Nephron (organoid): ENCODE results near the gene AQP10.
"Not testable (repeated sequence)": the region's sequence is repeated elsewhere in the genome, so short reads cannot be mapped to it uniquely, and the experiment has no call there.

Source experiments
- H3K27ac Mint-ChIP-seq, 3 experiments: 2 replicates each; pipeline ENCODE4 v1.8.0; 2020; ENCODE audit warnings: mixed read lengths in 3 of 3, mild to moderate bottlenecking in 2 of 3, moderate library complexity in 1 of 3
- H3K27me3 Mint-ChIP-seq: 2 replicates; pipeline ENCODE4 v1.8.0; 2021; ENCODE audit warnings: low read depth, mild to moderate bottlenecking, moderate library complexity, mixed read lengths
- H3K36me3 Mint-ChIP-seq: 2 replicates; pipeline ENCODE4 v1.8.0; 2020; ENCODE audit warnings: low read depth, mixed read lengths
- H3K4me1 Mint-ChIP-seq: 2 replicates; pipeline ENCODE4 v1.8.0; 2020; ENCODE audit warnings: mixed read lengths
- H3K4me3 Mint-ChIP-seq, 3 experiments: 2 replicates each; pipeline ENCODE4 v1.8.0; 2020; ENCODE audit warnings: mild to moderate bottlenecking in 3 of 3, mixed read lengths in 3 of 3, moderate library complexity in 2 of 3
- H3K9me3 Mint-ChIP-seq: 2 replicates; pipeline ENCODE4 v1.8.0; 2020; ENCODE audit warnings: mixed read lengths
- TF ChIP-seq, protein P1 (sequence below), 3 experiments: fragments of 200-600 bp; sonication (generic); IDR thresholded peaks; one replicate each; pipeline ENCODE4 v1.5.0; 2021; ENCODE audit warnings: antibody characterized with exemption in 3 of 3; ENCODE audit not compliant: unreplicated experiment in 3 of 3

The AQP10 gene, protein sequence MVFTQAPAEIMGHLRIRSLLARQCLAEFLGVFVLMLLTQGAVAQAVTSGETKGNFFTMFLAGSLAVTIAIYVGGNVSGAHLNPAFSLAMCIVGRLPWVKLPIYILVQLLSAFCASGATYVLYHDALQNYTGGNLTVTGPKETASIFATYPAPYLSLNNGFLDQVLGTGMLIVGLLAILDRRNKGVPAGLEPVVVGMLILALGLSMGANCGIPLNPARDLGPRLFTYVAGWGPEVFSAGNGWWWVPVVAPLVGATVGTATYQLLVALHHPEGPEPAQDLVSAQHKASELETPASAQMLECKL

DNA sequence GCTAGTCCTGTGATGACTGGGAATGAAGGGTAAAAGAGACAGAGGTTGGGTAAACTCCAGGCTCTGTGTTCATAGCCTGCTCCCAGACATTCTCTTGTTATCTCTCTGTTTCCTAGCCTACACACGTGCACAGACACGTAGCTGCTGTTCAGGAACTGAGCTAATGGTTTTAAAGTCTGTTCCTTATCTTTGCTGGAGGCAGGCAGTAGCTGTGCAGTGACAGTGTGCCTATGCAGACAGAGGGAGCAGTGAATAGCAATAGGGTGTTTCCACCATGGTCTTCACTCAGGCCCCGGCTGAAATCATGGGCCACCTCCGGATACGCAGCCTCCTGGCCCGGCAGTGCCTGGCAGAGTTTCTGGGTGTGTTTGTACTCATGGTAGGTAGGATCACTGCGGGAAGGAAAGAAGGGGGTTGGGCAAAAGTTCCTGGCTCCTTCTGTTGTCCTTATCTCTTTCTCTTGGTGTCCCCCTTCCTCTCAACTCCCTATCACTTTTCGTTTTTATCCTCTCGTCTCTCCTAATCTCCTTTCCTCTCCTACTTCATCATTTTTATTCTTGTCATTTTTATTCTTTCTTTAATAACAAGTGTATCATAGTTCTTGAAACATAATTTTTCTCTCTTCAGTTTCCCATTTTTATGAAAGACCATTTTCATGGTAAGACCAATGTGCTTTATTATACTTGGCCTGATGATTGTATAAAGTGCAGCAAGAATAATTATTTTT lies at the start of gene AQP10:
Gene AQP10, plus strand, starts transcription at position 212 of the 727 bp plus-strand sequence. Its CDS starts 63 bp downstream, at position 275.
- H3K4me1 Mint-ChIP-seq = peaks cover 3% of the 10 kb centered on the region
- TF ChIP-seq, protein P1, sequence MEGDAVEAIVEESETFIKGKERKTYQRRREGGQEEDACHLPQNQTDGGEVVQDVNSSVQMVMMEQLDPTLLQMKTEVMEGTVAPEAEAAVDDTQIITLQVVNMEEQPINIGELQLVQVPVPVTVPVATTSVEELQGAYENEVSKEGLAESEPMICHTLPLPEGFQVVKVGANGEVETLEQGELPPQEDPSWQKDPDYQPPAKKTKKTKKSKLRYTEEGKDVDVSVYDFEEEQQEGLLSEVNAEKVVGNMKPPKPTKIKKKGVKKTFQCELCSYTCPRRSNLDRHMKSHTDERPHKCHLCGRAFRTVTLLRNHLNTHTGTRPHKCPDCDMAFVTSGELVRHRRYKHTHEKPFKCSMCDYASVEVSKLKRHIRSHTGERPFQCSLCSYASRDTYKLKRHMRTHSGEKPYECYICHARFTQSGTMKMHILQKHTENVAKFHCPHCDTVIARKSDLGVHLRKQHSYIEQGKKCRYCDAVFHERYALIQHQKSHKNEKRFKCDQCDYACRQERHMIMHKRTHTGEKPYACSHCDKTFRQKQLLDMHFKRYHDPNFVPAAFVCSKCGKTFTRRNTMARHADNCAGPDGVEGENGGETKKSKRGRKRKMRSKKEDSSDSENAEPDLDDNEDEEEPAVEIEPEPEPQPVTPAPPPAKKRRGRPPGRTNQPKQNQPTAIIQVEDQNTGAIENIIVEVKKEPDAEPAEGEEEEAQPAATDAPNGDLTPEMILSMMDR (IDR thresholded peaks at IDR 0.05; ENCODE audit: unreplicated experiment in 3 of 3) = no peak
- peaks cover 11% of the 10 kb centered on the region for H3K9me3 Mint-ChIP-seq
- peaks cover 26% of the 10 kb centered on the region for H3K27me3 Mint-ChIP-seq
- H3K27ac Mint-ChIP-seq = no peak within 1 kb of the TSS
- H3K36me3 Mint-ChIP-seq = no peaks in the 10 kb centered on the region
- no peak within 1 kb of the TSS for H3K4me3 Mint-ChIP-seq

DNA sequence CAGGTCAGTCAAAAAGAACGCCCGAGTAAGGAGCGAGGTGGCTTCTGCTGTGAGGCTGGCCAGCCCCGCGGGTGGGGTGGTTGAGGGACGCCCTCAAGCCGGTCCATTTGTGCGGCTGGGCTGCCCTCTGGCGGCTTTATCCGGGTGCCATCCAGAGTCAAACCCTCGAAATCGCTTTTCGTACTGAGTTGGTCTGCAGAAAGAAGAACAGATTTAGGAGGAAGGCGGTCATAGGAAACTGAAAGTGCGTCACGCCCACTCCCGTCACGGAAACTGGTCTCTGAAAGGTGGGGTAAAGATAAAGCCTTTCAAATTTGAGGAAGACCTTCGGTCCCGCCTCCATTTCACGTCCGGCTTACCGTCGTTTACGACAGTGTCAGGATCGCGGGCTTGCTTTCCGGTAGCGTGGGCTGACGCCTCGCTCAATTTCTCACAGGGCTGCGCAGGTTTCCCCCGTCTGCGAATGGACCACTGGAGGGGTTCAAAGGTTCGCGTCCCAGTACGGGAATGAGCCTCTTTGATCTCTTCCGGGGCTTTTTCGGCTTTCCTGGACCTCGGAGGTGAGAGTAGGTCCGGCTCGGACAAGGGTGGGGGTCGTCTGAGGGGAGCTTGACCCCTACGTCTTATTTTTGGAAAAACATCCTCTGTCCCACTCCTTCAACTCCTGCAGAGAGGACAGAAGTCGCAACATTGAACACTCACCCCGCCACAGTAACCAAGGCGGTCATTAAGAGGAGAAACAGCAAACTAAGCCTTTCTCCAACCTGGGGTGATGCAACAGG lies 48.5 kb upstream of the AQP10 start, which contains the start of gene HAX1:
Gene HAX1, plus strand, starts transcription at position 413 of the 782 bp plus-strand sequence. Its CDS starts 95 bp downstream, at position 508.
- Mint-ChIP-seq H3K4me1 (peaks cover 18% of the 10 kb centered on the region), H3K9me3 (no peaks in the 10 kb centered on the region), H3K27ac (peak within 1 kb of the TSS; percentile 95 to 97 (median 96)), H3K36me3 (peaks cover 41% of the 10 kb centered on the region), H3K27me3 (no peaks in the 10 kb centered on the region), H3K4me3 (peak within 1 kb of the TSS; percentile 97 to 98 (median 98))
- TF ChIP-seq, protein P1 (IDR thresholded peaks at IDR 0.05; ENCODE audit: unreplicated experiment in 3 of 3) = peak; percentile 69 to 86 (median 72)

DNA sequence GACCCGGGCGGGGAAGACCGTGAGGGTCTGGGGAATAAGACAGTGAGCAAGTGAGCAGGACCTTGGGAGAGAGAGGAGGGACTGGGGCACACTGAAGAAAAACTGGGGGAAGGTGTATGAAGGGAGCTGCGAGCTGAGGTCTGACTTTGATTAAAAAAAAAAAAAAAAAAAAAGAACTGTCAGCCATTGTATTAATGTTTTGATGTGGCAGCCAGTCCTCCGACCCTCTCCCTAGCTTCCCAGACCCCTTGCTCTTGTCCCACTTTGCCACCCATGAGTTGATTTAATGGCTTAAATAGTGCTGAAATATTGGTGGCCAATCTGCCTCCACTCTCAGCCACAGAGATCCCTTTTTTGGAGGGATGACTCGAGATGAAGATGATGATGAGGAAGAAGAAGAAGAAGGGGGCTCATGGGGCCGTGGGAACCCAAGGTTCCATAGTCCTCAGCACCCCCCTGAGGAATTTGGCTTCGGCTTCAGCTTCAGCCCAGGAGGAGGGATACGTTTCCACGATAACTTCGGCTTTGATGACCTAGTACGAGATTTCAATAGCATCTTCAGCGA lies 47.8 kb upstream of the AQP10 start:
- Mint-ChIP-seq H3K4me3 (peak overlapping the region; percentile 97 to 98 (median 98)), H3K27me3 (no peaks in the 10 kb centered on the region), H3K4me1 (peaks cover 18% of the 10 kb centered on the region), H3K27ac (peak overlapping the region; percentile 95 to 97 (median 96)), H3K36me3 (peaks cover 41% of the 10 kb centered on the region), H3K9me3 (no peaks in the 10 kb centered on the region)
- TF ChIP-seq, protein P1 (IDR thresholded peaks at IDR 0.05; ENCODE audit: unreplicated experiment in 3 of 3) = no peak

DNA sequence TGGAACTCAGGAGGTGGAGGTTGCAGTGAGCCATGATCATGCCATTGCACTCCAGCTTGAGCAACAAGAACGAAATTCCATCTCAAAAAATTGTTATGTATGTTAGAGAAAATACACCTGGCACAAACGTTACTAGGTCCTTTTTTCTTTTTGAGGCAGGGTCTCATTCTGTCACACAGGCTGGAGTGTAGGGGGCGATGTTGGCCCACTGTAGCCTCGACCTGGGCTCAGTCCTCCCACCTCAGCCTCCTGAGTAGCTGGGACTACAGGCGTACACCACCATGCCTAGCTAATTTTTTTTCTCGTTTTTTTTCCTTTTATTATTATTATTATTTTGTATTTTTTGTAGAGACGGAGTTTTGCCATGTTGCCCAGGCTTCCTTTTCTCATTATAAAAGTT lies 44.1 kb upstream of the AQP10 start:
- H3K4me3 Mint-ChIP-seq = no peak overlapping the region
- peaks cover 16% of the 10 kb centered on the region for H3K36me3 Mint-ChIP-seq
- H3K4me1 Mint-ChIP-seq = peaks cover 17% of the 10 kb centered on the region
- no peaks in the 10 kb centered on the region for H3K27me3 Mint-ChIP-seq
- TF ChIP-seq, protein P1 (IDR thresholded peaks at IDR 0.05; ENCODE audit: unreplicated experiment in 3 of 3) = no peak
- no peaks in the 10 kb centered on the region for H3K9me3 Mint-ChIP-seq
- no peak overlapping the region for H3K27ac Mint-ChIP-seq

DNA sequence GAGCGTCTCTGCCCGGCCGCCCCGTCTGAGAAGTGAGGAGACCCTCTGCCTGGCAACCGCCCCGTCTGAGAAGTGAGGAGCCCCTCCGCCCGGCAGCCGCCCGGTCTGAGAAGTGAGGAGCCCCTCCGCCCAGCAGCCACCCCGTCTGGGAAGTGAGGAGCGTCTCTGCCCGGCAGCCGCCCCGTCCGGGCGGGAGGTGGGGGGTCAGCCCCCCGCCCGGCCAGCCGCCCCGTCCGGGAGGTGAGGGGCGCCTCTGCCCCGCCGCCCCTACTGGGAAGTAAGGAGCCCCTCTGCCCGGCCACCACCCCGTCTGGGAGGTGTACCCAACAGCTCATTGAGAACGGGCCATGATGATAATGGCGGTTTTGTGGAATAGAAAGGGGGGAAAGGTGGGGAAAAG lies 33.3 kb upstream of the AQP10 start:
- H3K36me3 Mint-ChIP-seq, H3K27ac Mint-ChIP-seq, H3K4me3 Mint-ChIP-seq, H3K9me3 Mint-ChIP-seq, H3K27me3 Mint-ChIP-seq, H3K4me1 Mint-ChIP-seq: not testable (repeated sequence)

DNA sequence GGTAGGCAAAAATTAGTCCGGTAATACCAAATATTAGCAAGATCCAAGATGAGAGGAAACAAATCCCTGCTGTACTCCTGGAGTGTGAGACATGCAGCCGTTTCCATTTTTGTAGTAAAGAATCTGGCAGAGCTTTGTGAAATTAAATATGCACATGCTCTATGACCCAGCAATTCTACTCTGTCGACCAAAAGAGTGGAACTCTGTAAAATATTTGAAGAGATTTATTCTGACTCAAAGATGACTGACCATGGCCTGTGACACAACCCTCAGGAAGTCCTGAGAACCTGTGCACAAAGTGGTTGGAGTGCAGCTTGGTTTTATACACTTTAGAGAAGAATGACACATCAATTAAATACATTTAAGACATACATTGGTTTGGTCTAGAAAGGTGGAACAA lies 32.2 kb upstream of the AQP10 start:
- Mint-ChIP-seq H3K4me1 (no peaks in the 10 kb centered on the region), H3K36me3 (no peaks in the 10 kb centered on the region), H3K4me3 (no peak overlapping the region), H3K27ac (no peak overlapping the region), H3K27me3 (peaks cover 7% of the 10 kb centered on the region), H3K9me3 (peaks cover 11% of the 10 kb centered on the region)
- TF ChIP-seq, protein P1 (IDR thresholded peaks at IDR 0.05; ENCODE audit: unreplicated experiment in 3 of 3) = no peak
